ENCODE results near the gene NRP2.

The NRP2 gene

DNA sequence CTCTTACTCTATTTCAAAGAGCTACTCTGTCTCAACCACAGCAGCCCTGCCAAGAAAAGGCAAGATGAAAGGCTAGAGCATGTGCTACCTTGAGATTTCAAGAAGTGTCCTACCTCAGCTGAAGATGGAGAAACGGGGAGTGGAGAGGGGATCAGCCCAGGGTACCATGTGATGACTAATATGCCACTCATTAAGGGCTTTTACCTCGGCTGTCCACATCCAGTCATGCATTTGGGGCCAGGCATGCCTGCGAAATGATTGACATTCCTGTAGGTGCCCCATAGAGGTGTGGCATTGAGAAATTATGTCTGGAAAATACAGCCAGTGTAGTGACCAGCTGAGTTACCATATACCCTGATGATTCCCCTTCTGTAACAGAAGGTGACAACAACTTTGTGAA lies 96.1 kb downstream of the NRP2 start:
- DNase-seq = no peak

DNA sequence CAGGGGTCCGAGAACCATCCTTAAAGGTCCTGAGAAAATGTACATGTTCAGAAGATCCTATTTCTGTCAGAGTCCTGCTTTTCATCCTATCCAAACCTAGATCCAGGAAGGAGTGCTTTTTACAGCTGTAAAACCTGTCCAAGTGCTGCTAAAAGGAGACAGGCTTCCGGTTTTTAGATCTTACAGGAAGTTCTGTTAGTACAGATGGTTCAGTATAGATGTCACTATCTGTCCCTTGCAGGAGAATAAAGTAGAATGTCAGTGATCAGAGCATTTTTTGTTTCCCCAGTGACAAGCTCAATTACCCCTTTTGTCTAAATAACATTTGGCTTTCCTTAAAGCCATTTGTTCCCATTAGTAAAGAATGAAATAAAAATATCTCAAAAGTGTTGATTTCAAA lies 98.3 kb downstream of the NRP2 start:
- no peak for DNase-seq

DNA sequence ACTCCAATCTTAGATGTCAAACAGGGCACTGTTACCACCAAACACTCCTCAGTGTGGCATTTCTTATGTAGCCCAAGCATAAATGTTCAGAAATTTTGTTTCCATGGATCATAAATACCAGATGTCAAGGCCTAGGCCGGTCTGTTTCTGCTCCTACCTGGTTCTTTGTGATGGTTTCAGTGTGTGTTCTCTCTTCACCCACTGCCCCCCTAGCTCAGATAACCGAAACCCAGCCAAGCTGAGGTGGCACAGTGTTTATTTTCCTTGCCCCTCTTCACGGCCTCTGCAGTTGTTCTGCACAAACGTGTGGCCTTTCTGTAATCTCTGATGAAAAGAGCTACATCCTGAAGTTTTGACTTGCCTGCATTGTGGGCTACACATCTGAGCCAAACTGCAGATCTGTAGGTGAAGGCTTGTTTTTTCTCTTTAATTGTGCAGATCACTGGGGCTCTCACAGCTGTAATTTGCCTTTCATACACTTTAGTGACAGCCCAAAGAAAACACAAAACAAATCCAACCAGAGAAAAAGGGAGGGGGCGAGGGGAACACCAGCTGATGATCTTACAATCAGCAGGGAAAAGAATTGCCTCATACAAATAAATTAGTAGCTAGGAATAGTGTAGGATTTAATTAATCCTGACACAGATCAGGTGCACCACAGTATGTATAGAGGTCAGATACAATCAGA lies 99.1 kb downstream of the NRP2 start:
- no peak for DNase-seq

DNA sequence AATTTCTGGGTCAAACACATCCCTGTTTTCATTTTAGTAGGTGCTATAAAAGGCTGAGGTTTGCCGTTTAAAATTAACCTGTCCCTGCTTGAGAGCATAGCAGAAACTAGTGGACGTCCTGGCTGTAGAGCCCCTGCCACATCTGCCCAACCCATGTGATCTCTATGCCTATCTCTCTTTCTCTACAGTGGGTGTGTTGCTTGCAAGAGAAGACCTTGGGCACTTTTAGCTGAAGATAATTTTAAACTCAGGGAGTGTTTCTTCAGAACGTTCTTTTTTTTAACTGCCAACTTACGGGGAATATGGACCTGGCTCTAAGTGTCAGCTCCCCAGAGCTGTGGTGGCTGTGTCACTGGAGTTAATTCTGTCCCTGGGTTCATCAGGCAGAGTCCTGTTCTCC lies 100.6 kb downstream of the NRP2 start:
- no peak for DNase-seq

DNA sequence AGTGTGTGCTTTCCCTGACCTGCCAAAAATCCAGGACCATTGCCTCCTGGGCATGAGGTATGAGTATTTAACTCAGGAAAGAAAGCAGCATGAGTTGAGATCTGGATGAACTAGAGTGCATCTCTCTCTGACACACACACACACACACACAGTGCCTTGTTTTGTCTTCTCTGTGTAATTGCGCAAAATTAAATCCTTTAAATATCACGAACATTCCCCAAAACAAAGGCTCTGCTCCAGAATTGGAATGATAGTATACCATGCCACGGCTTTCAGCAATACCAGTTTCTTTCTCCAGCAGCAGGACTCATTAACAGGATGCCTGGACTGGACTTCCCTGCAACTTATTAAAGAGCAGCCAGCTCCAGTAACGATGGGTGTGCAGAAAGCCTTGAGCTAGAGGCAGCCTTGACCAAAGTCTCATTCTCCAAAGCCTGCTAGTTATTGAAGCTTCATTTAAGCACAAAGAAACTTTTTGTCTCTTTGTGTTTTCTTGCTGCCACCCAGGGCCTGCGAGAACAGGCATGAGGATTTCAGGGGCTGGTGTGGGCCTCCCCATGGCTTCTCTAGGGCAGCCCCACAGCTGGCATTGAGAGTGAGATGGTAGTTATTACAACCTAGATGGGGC lies 101.7 kb downstream of the NRP2 start:
- DNase-seq = no peak

DNA sequence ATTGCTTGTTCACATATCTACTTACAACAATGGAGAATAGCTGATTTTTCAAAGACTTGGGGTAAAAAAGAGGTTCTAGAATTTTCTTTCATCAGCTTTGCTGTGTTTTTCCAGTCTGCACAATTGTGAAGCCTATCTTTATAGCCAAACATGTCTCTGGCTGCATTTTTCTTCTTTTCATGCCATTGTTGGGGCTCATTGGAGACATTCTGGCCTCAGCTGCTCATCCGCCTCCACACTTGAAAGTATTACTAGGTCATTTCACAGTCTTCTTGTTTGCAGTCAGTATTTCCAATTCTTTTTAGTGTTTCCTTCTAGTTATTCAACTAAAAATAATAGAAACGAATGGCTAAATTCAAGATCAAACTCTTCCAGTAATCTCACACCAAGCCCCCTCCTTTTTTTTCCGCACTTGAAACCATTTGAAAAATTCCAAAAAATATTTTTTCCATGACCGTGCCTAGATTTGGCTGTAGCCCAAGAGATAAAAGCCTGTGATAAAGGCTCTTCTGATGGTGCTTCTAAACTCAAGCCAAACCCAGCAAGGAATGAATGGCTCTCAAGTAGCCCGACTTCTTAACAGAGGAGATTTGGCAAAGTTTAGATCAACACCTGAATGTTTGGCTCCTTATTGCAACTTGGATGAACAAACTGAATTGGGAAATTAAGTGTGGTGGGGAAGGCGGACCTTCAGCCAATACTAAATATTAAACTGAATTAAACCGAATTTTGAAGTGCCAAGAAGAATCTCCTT lies 103.4 kb downstream of the NRP2 start:
- no peak for DNase-seq

DNA sequence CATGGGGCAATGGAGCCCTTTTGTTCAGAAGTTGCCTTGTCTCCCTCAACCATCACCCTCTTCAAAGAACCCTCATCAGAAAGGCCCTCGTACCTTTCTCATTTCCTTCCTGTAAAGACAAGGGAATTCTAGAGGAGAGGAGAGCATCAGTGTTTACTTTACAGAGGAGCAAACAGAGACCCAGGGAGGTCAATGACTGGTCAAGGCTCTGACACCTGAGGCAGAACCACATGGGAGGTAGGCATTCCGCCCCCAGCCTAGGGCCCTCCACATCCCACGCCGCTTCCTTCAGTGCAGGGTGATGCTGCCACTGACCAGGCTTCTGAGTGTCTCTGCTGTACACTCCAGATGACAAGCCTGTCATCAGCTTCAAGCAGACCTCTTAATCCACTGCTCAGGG lies 104.7 kb downstream of the NRP2 start:
- no peak for DNase-seq

DNA sequence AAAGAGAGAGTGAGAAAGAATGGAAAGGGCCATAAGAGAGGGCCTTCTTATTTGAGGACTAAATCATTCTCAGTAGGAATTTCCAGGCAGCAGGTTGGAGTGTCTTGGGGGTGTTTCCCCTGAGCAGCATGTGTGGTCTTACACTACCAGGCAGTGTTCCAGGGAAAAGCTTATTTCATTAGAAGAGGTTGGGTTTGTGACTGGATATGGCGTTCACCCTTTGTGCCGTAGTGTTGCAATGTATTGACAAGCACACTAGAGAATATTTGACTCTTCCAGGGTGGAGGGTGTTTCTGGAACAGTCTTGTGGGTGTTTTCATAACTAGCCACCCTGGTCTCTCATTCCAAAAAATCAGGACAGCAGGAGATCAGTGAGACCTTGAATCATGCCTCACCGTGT lies 105.5 kb downstream of the NRP2 start:
- DNase-seq = no peak

DNA sequence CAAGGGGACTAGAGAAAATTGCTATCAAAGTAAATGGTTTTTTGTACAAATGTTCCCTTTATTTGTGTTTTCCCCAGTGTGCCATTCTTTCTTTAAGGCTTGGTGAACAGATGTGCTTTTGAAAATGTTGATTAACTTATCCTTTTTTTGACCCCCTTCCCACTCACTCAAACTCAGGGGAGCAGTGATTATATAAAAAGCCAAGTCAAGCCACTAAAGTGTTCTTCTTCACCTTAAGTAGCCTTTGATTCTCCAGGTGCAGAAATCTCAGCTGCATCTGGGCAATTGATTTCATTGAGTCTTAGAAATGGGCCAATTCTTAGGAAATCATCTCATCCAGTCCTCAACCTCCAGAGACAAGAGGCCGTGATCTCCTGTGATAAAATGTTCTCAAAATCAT lies 107.6 kb downstream of the NRP2 start:
- no peak for DNase-seq

DNA sequence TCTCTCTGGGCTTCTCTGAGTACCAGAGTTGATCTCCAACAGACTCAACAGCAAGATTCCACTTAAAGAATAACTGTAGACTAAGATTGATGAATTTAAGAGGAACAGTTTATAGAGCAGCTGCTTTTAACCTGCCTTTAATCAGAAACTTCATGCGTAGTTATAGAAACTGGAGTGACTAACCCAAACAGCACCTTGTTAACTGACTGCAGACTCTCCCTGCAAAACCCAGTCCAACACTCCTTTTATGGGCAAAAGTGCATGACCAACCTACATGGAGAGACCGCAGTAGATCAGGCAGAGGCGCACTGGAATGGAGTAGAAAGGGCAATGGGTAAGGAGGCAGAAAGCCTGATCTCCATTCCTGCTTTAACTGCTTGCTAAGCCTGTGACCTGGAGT lies 110.6 kb downstream of the NRP2 start:
- DNase-seq = no peak

DNA sequence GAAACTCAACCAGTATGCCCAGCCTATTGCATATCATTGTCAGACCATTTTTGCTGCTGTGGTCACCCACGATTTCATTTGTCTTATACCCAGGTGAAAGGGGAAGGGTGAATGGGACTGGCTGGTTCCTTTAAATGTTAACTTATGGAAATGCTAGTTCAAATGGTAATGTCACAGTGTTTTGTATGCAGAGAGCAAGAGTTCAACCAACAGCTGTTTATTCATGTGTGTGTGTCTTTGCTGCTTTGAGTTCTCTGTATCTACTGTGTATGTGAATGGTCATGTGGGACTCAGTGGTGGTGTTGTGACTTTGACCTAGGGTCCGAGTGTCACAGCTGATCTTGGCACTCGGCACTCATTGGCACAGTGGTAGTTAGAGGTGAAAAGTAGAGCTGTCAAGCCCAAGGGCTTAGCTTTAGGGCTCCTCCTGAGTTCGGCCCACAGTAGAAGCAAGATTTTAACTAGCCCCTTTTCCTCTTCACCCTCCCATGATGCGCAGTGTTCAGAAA lies 114.6 kb downstream of the NRP2 start:
- no peak for DNase-seq

DNA sequence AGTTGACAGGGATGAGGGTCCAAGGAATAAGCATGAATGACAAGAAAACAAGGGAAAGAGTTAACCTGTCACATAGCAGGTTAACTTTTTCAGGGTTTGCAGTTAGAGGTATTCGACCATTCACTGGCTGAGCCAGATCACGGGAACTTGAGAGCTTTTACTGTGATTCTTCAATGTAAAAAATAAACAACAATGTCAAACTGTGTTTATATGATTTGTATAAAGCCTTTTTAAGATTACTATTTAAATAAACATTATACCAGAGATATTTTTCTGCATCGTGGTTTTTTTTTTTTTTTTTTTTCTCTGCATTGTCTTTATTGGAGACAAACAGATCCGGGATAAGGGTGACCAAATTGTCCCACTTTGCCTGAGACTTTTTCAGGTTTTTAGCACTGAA lies 115.6 kb downstream of the NRP2 start:
- no peak for DNase-seq

DNA sequence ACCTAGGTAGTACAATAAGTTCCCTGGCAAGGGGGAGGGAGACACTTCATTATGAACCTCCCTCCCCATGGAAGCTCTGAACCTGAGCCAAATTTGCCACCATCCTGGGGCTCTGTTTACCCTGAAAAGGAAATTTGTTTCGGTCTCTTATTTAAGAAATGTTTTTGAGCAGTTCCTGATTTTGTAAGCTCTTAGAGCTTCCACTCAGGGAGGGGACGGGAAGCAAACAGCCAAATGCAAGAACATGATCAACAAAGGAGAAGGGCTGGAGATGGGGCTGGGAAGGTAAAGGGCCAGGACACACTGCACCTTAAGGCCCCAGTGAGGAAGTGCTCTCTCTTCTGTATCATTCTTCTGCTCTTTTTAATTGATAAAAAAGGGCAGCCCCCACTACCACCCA lies 117.9 kb downstream of the NRP2 start:
- no peak for DNase-seq

DNA sequence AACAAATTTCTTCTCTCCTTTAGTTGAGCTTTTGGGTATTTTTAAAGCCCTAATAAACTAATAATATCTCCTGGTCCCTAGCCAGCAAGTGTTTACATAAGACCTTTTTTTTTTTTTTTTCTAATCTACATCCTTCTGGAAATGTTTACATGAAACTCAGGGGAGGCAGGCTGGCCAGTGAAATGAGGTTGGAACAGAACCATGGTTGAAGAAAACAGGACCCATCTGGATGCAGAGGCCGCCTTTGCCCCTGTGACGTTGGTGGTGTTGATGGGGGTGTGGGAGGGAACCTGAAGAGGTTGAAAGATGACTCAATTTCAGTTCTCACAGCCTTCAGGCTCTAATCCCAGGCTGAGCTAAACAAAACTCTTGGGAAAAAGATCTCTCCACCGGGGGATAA lies 118.5 kb downstream of the NRP2 start:
- DNase-seq = no peak

DNA sequence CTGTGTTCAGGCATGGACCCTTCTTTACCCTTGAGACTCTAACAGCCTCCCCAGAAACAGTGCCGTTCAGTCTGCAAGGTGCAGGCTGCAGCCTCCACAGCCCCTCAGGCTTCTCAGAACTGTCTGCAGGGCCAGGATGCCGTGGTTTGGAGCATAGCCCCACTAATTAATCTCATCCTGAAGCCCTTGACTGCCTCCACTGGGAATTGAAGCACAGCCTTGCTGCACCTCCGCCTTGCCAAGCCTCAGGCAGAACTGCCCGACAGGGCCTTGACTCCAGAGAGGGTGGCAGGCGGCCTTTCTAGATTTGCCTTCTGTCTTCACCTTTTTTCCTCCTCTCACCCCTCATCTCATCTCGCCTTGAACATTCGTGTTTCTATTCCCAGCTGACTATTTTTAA lies 119.8 kb downstream of the NRP2 start:
- no peak for DNase-seq

DNA sequence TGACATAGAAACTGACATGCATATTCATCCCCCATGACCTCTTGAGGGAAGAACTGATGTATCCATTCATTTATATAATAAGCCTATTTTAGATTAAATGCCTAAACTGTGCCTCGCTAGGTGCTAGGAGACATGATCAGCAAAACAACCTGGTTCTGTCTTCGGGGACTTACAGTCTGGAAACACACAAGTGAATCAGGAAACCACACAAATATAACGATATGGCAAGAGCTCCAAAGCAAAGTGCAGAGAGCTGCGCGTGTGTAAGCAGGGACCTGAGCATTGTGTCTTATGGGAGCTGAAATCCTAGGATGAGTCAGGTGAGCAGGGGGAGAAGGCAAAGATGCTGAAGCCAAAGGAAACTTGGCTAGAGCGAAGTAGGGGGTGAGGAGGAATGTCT lies 120.6 kb downstream of the NRP2 start:
- no peak for DNase-seq

DNA sequence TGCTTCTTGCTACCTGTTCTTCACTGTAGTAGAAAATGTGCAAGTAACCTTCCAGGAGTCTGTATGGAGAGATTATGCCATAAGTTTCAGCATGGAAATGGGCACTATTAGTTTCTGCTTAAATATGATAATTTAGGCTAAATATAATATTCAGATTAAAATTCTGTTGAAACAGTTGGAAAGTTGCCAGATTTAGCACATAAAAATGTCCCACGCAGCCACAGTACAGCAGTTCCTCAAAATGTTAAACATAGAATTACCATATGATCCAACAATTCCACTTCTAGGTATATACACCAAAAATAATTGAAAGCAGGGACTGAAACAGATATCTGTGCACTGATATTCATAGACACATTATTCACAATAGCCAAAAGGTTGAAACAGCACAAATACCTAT lies 121.2 kb downstream of the NRP2 start:
- no peak for DNase-seq

DNA sequence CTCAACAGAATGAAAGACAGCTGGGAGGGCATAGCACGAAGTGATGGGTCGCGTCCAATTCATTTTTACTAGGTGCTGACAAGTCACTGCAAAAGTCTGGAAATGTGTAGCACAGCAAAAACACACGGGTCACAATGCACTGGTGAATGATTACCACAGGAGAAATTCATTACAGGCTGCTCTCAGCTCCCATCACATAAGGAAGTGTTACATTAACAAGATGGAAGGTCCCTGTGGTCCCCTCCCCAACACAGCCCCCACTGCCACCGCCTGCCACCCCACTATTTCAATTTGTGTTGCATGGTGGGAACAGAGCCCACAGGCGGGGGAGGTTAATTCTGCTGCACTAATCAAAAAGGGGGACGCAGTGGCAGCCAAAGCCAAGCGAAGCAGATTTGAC lies 122.8 kb downstream of the NRP2 start:
- DNase-seq = no peak

DNA sequence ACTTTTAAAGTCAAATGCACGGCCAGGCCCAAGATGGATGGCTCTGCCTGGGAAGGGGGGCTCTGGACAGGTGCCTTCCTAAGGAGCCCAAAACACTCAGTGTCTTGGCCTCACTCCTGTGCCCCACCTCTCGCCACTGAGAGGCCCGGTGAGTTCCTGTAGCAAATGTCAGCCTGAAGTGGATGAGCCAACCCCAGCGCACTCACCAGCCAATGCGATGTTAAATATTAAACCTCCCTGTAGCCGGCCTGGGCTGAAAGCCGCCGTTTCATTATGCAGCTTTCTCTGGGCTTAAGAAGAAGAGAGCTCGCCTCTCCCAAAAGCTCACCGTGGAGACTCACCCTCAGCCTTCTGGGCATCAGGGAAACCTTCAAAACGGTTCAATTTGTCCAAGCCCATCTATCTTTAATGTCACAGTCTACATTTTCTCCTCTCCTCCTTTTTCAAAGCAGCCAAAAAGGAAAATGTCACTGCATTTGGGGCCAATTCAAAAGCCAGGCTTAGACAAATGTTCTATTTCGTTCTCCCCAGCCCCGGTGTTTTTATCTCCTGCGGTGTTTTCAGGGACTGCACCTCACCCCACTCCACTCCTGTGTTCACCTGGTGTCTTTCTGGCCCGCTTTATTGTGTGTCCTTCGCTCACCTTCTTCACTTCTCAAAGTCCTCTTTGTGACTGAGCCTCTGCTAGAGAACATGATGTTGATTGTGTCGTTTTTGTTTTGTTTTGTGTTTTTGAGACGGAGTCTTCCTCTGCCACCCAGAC lies 124.0 kb downstream of the NRP2 start:
- no peak for DNase-seq

DNA sequence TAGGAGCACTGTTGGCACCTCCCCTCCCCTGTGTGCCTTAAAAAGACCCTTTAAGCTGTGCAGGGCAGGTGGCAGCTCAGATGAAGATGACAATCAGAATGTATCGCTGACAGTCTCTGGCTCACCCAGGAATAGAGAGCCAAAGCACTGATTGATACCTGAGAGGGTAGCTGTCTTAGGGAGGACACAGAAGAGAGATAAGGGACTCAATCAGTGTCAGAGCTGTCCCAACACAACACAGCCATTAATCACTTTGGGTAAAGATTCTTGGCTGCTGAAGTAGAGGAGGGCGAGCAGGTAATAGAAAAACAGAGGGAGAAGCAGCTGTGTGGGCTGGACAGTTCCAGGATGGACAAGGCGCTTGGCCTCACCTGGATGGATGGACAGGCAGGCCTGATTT lies 124.9 kb downstream of the NRP2 start:
- DNase-seq = no peak

DNA sequence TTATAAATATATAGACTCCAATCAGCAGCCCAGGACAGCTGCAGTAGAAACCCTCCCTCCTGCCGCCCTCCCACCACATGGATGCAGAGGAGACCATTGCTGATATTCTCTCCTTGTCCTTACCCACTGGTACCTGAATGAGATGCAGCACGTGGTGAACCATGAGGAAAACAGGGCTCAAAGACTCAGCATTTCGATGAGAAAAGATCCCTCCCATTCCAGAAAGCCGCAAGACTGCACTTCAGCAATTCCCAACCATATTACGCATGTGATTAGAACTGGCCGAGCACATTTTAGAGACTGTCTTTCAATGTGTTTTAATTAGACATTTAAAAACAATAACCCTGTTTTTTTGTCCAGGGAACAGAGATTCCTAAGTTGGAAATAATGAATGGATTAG lies 125.5 kb downstream of the NRP2 start:
- DNase-seq = no peak

DNA sequence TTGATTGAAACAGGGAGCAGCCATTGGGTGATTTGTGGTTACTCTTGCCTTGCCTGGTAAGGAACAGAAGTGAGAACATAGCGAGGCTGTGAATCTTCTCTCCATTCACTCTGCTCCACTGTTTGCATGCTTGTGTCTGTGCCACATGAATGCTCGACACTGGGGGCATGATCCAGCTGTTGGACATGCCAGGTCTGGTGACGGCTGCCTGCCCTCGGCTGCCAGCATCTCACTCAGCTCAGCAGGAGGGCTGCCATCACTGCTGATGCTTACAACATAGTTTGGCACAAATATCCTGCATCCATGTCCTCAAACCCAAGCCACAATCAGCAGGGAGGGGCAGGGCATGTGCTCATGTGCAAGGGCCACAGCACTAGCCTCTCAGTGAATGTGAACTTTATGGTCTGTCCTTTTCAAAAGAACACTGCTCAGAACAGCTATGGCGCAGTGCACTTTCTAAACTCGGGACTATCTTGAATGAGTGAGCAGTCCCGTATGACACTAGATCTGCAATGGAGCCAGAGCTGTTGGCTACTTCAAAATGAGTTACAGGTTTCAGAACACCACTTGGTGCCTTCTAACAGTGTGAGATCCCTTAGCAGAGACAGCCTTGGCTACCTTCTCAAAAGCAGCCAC lies 126.3 kb downstream of the NRP2 start:
- DNase-seq = no peak

DNA sequence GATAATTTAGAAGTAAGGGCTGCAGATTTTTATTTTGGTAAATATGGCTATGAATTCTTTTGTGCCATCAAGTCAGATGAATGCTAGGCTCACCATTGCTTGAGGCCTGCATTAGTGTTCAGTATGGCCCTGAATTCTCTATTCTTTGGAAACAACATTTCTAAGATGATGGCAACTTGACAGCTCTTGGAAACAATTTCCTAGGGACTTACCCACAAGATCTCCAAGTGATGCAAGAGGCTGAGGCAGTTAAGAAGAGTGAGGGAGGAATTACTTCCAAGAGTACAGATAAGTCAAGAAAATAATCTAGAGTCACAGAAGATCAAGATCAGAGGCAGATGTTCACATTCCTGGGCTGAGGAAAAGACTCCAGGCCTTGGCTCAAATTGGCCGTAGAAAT lies 129.1 kb downstream of the NRP2 start:
- no peak for DNase-seq
